Putamen (tissue), 1 donor: ENCODE measurements around the gene PPP1R3F.
"Not testable (repeated sequence)": the region's sequence is repeated elsewhere in the genome, so short reads cannot be mapped to it uniquely, and the experiment has no call there.

Source experiments
- DNase-seq: peaks from one replicate; pipeline ENCODE4 v3.0.0-alpha.2; 2016; ENCODE audit warnings: low spot score

Gene PPP1R3F

DNA sequence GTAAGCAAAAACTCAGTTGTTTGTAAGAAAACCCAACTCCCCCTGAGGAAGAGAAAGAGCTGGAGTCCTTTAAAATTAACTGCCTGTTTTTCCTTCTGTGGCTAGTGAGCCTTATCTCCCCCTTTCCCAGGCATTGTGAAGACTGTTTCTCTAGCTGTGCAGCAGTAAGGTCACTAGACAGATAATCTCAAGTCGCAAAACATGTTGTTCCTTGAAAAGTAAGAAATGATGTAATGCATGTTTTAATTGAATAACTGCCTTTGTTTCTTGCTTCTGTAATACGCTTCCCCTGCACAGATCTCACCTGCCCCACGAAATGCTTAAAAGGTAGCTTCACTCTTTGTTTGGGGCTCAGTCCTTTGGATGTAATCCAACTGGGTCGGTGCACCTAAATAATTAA lies 46.5 kb downstream of the PPP1R3F start:
- no peak for DNase-seq

DNA sequence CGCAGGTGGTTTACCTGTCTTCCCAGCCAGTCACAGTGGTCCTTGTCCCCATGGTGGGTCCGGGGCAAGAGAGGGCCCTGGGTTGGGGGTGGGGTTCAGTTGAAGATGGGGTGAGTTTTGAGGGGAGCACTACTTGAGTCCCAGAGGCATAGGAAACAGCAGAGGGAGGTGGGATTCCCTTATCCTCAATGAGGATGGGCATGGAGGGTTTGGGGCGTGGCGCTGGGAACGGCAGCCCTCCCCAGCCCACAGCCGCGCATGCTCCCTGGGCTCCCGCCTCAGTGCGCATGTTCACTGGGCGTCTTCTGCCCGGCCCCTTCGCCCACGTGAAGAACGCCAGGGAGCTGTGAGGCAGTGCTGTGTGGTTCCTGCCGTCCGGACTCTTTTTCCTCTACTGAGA lies 52.1 kb downstream of the PPP1R3F start, which contains the start of gene GAGE12J:
Gene GAGE12J, plus strand, starts transcription at position 301 of the 400 bp plus-strand sequence. CDS start 1,157 bp downstream, outside the sequence.
- DNase-seq, result not testable (repeated sequence)

DNA sequence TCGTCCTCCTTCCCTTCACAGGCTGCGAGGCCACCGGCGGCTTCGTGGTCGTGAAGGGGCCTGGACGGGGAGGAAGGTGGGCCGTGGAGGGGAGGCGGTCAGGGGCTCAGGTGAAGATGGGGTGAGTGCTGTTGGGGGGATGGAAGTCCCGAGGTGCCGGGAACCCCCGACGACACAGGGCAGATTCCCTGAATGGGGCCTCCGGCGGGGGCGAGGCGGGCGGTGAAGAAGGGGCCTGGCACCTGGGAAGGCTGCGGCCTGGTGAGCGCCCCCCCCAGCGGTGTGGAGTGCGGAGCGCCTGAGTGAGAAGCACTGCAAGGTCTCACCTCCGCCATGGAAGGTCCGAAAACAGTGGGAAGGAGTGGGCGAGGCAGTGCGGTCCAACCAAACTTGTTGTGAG lies 52.7 kb downstream of the PPP1R3F start:
- not testable (repeated sequence) for DNase-seq

DNA sequence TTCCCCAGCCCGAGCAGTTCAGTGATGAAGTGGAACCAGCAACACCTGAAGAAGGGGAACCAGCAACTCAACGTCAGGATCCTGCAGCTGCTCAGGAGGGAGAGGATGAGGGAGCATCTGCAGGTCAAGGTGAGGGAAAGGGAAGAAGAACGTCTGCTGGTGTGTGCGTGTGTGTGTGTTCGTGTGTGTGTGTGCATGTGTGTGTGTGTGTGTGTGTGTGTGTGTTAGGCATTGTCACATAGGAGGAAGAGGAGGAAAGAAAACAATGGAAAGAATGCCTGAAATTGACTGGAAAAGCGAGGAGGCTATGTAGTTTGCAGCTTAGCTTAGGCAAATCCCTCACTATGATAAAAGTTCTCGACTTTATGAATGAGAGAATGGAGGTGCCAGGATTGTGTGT lies 54.1 kb downstream of the PPP1R3F start:
- DNase-seq, result not testable (repeated sequence)

DNA sequence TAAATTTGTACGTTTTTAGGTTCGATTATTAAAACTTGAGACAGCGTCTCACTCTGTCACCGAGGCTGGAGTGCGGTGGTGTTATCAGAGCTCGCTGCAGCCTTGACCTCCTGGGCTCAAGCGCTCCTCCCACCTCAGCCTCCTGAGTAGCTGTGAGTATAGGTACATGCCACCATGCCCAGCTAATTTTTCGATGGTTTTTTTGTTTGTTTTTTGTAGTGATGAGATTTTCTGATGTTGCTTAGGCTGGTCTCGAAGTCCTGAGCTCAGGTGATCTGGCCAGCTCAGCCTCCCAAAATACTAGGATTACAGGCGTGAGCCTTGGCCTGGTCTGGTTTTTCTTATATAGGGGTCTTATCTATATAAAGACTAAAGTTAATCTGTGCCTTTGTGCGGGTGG lies 60.8 kb downstream of the PPP1R3F start:
- not testable (repeated sequence) for DNase-seq

DNA sequence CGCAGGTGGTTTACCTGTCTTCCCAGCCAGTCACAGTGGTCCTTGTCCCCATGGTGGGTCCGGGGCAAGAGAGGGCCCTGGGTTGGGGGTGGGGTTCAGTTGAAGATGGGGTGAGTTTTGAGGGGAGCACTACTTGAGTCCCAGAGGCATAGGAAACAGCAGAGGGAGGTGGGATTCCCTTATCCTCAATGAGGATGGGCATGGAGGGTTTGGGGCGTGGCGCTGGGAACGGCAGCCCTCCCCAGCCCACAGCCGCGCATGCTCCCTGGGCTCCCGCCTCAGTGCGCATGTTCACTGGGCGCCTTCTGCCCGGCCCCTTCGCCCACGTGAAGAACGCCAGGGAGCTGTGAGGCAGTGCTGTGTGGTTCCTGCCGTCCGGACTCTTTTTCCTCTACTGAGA lies 61.7 kb downstream of the PPP1R3F start, which contains the start of gene GAGE13:
Gene GAGE13, plus strand, starts transcription at position 301 of the 400 bp plus-strand sequence. CDS start 1,156 bp downstream, outside the sequence.
- DNase-seq, result not testable (repeated sequence)

DNA sequence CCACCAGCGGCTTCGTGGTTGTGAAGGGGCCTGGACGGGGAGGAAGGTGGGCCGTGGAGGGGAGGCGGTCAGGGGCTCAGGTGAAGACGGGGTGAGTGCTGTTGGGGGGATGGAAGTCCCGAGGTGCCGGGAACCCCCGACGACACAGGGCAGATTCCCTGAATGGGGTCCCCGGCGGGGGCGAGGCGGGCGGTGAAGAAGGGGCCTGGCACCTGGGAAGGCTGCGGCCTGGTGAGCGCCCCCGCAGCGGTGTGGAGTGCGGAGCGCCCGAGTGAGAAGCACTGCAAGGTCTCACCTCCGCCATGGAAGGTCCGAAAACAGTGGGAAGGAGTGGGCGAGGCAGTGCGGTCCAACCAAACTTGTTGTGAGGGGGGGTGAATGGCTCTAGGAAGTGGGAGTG lies 62.2 kb downstream of the PPP1R3F start:
- DNase-seq, result not testable (repeated sequence)
